GM19395 (cell line): ENCODE data around the gene ASIC3.
A peak's percentile ranks its signal among the peaks of the same experiment; 100 is the strongest.

ENCODE experiments used
- ATAC-seq: cut with Tn5 transposase; IDR thresholded peaks from one replicate; pipeline ENCODE4 v1.9.1; 2021; ENCODE audit warnings: mild to moderate bottlenecking, moderate library complexity; ENCODE audit not compliant: unreplicated experiment

The ASIC3 gene

DNA sequence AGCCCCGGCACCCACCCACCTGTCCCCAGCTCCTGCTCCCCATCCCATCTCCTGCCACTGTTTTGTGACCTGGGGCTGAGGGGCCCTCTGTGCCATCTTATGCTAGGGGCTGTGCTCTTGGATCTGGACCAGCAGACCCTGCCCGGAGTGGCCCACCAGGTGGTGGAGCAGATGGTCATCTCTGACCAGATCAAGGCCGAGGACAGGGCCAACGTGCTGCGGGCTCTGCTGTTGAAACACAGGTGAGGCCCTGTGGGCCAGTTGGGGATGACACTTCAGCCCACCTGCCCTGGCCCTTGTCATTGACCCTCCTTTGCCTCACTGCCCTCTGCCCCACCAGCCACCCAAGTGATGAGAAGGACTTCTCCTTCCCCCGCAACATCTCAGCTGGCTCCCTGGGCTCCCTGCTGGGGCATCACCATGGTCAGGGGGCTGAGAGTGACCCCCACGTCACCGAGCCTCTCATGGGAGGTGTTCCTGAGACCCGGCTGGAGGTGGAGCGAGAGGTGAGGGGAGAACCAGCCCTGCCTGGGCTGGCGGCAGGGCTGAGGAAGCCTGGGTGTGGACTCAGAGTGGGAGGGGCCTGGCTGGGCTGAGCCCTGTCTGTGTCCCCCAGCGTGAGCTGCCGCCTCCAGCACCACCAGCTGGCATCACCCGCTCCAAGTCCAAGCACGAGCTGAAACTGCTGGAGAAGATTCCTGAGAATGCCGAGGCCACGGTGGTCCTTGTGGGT, 21.7 kb downstream of the ASIC3 start:
- ATAC-seq: no peak

DNA sequence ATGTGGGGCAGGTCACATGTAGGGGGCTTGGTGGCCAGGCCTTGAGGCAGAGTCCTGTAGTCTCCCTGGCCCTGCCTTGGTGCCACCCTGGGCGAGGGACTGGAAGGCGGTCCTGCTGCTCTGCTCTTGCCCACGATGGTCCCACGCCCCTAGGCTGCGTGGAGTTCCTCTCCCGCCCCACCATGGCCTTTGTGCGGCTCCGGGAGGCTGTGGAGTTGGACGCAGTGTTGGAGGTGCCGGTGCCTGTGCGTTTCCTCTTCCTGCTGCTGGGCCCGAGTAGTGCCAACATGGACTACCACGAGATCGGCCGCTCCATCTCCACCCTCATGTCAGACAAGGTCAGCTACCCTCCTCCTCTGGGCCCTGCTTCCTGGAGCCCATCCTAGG, 22.2 kb downstream of the ASIC3 start:
- ATAC-seq: no peak

DNA sequence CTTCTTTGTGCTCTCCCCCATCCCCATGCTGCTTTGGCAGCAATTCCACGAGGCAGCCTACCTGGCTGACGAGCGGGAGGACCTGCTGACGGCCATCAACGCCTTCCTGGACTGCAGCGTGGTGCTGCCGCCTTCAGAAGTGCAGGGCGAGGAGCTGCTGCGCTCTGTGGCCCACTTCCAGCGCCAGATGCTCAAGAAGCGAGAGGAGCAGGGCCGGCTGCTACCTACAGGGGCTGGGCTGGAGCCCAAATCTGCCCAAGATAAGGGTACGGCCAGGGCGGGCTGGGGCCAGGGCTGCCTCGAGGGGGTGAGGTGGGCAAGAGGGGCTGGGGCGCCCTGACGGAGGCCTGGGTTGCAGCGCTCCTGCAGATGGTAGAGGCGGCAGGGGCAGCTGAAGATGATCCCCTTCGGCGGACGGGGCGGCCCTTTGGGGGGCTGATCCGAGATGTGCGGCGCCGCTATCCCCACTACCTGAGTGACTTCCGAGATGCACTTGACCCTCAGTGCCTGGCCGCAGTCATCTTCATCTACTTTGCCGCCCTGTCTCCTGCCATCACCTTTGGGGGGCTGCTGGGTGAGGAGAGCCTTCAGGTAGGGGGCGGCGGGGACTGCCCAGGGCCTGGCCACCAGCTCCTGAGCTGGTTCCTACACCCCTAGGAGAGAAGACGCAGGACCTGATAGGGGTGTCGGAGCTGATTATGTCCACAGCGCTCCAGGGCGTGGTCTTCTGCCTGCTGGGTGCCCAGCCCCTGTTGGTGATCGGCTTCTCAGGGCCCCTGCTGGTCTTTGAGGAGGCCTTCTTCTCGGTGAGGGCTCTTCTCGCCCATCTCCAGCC, 22.9 kb downstream of the ASIC3 start:
- no peak for ATAC-seq

DNA sequence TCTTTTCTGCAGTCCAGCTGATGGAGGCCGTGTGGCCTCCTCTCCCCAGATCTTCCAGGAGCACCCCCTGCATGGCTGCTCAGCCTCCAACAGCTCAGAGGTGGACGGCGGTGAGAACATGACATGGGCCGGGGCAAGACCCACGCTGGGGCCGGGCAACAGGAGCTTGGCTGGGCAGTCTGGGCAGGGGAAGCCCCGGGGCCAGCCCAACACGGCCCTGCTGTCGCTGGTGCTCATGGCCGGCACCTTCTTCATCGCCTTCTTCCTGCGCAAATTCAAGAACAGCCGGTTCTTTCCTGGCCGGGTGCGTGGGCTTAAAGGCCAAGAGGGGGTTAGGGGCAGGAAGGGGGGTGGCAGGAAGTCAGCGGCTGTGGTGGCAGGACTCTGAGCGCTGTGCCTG, 25.7 kb downstream of the ASIC3 start:
- no peak for ATAC-seq

DNA sequence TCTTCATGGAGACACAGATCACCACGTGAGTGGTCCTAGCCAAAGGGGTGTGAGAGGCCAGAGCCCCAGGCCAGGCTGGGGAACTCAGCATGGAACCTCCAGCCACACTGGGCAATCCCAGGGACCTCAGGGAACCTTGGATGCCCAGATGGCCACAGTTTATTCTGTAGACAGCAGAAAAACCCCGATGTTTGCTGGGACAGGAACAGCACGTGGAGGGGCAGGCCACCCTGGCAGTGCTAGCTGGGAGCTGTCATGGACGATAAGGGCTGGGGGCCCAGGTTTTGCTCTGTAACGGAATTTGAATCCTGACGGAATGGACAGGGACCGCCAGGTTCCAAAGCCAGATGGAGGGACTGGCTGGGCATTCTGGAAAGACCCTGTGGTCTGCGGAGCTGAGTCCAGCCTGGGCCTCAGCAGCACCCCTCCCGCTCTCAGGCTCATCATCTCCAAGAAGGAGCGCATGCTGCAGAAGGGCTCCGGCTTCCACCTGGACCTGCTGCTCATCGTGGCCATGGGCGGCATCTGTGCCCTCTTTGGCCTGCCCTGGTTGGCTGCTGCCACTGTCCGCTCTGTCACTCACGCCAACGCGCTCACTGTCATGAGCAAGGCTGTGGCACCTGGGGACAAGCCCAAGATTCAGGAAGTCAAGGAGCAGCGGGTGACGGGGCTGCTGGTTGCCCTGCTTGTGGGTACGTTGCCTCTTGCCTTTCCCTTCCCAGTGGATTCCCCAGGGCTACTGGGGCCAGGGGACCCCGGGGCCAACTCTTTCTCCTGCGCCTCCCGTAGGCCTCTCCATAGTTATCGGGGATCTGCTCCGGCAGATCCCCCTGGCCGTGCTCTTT, 26.7 kb downstream of the ASIC3 start:
- no peak for ATAC-seq

DNA sequence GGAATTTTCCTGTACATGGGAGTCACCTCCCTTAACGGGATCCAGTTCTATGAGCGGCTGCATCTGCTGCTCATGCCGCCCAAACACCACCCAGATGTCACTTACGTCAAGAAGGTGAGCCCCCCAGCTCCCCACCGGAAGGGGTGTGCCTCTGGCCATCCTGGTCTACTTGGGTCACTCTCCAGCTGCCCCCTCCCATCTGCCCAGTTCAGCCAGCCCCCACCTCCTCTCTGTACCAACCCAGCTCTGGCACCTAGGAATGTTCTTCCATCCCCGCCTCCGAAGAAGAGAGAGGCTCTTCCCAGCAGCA, 27.3 kb downstream of the ASIC3 start:
- ATAC-seq: no peak

DNA sequence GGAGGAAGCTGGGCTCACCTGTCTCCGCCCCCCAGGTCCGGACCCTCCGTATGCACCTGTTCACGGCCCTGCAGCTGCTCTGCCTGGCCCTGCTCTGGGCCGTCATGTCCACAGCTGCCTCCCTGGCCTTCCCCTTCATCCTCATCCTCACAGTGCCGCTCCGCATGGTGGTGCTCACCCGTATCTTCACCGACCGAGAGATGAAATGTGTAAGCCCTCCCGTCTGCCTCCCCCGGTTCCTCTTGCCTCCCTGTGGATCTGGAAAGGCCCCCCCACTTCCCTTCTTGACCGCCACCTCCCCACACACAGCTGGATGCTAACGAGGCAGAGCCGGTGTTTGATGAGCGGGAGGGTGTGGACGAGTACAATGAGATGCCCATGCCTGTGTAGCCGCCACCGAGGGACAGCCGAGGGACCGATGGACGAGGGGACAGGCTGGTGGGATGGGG, 27.7 kb downstream of the ASIC3 start:
- ATAC-seq: no peak

DNA sequence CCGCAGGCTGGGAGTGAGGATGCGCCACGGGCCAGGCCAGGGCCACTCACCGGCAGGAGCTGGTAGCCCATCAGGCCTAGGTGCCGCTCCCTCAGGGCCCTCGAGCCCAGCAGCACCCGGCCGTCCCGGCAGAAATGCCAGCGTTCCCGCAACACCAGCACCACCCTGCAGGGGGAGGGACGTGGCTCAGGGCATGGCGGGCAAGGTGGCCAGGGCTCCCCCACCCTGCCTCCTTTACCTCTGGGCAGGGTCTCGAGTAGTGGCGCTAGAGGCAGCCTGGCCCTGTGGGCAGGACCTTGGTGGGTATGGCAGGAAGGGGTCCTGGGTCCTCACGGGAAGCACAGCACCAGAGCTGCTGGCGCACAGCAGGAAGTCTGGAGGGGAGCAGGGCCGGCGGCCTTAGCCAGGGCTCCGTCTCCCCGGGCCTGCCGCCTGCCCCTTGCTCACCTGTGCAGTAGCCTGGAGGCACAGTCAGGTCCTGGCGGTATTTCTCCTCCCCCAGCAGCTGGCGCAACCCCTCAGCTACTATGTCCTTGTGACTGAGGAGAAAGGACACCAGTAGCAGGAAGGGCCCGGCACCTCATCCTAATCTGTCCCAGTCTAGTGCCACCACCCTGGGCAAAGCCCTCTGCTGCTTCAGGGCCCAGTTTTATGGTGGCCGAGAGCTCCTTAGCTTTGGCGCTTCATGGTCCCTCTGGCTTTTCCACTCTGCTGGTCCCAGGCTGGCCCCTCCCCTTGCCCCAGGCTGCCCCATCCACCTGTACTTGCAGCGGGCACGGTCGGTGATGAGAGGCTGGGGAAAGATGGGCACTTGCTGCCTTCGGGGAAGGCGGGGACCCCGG, 28.8 kb downstream of the ASIC3 start:
- no peak for ATAC-seq

DNA sequence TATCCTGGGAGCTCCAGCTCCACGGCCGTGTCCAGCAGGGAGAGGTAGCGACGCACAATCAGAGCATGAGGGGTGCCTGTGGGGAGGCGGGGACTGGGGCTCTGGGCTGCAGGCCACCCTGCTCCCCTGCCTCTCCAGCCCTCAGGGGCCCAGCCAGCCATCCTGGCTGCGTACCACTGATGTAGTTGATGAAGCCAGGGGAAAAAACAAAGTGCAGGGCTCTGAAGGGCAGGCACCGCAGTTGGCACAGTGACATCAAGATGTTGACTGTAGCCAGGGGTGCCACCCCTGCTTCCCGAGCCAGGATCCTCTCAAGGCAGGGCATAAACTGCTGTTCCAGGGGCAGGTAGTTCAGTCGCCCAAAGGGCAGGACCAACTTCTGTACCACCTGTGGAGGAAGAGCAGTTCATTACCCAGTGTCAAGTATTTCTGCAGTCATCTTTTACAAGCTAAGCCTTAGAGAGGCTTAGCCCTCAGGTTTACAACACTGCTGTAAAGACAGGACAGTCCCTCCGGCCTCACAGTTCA, 29.4 kb downstream of the ASIC3 start:
- ATAC-seq: no peak

DNA sequence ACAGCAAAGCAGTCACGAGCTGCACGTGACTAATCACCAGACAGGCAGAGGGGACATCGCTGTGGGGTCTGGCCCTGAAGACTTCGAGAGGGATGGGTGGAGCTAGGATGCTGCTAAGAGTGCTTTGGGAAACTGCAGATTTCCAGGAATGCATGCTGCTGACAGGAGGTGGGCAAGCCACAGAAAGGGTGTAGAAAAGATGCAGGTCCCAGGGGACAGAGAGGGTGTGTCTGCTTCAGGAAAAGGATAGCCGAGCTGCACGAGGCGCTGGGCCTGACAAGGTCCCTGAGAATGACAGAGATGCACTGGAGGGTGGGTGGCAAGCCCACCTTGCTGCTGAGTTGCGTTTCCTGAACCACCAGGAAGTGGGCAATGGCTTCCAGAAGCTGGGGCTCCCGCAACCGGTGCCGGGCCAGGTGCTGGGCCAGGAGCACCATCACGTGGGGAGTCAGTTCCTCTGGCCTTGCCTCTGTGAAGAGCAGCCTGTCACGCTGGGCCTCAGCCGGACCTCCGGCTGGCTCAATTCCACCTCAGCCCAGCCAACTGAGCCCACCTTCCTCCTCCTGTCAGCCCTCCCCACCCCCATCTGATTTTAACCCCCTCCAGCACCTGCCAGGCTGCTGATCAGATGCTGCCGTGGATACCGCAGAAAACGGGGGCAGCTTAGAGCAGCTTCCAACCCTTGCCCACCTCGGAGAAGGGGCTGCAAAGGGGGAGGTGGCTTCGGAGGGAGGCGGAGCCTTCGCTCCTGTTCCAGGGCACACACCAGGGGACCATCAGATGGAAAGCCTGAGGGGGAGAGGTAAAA, 30.1 kb downstream of the ASIC3 start:
- no peak for ATAC-seq

DNA sequence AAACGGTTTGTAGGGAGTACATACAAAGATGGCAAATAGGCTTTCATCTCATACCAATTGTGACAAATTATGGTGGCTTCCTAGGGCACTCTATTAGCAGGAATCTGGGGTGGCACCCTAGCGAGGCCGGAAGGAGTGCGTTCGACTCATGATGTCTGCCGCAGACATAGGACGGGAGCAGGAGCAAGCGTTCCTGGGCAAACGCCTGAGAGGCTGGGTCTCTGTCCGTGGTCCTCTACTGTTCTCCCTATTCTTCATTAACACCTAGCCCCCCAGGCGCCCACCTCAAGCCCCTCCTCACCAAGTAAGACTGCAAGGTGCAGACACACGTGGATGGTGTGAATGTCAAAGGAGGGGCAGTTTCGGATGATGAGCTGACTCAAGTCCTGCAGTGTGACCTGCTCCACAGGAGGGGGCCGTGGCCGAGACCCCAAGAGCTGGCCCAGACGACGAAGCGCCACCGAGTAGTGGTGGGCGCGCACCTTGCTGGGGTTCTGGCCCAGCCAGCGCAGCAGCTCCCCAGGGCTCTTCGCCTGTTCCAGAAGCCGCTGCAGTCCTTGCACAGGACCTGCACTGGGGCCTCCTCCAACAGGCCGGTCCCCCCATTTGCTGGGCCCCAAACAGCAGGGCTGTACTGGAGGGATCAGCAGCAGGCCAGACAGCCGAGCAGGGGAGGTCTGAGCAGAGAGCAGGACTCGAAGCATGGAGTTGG, 31.0 kb downstream of the ASIC3 start:
- ATAC-seq: no peak

DNA sequence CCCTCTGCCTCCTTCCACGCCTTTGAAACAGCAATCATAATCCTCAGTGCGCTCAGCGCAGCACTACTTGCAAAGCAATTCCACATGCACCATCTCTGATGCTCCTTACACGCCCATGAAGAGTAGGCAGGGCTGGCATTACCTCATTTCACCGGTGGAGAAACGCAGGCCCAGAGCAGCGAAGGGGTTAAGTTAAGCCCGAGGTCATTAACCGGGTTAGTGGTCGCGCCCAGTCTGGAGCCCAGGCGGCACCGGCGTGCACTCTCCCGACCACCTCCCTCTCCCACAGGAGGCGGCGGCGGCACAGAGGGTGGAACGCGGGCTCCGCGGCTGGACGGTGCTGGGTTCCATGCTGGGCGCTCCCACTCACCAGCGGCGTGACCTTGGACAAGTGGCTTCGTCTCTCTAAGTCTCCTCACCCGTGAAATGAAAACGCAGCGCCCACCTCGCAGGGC, 31.8 kb downstream of the ASIC3 start:
- ATAC-seq: peak; percentile 4

DNA sequence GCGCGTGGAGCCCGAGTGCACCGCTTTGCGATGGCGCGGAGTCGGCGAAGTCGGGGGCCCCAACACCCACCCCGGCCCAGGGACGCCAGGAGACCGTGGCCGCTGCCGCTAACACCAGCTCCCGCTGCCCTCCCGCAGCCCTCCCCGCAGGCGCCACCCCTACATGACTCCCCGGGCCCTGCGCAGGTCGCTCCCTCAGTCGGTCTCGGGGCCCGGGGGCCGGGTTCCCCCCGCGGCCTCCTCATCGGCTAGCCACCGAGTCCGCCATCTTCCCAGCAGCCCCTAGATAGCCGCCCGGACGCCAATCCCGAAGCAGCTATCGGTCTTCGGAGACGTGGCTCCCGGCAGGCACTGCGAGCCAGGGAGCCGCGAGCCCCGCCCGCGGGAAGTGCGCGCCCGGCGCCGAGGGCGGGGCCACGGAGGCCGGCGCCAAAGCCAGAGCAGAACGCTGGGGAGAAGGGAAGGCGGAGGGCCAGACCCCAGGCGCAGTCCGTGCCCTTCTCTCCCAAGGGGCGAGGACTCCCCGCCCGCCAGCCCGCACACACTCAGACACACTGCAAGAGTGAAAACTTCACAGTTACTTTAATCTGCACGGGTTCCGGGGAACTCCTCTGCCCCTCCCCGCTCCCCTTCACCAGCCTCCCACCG, 32.3 kb downstream of the ASIC3 start, which contains the start of gene FASTK:
Gene FASTK, minus strand, starts transcription at position 288 of the 648 bp plus-strand sequence. Its CDS starts 43 bp downstream, at position 245.
- peak; percentile 73 for ATAC-seq

DNA sequence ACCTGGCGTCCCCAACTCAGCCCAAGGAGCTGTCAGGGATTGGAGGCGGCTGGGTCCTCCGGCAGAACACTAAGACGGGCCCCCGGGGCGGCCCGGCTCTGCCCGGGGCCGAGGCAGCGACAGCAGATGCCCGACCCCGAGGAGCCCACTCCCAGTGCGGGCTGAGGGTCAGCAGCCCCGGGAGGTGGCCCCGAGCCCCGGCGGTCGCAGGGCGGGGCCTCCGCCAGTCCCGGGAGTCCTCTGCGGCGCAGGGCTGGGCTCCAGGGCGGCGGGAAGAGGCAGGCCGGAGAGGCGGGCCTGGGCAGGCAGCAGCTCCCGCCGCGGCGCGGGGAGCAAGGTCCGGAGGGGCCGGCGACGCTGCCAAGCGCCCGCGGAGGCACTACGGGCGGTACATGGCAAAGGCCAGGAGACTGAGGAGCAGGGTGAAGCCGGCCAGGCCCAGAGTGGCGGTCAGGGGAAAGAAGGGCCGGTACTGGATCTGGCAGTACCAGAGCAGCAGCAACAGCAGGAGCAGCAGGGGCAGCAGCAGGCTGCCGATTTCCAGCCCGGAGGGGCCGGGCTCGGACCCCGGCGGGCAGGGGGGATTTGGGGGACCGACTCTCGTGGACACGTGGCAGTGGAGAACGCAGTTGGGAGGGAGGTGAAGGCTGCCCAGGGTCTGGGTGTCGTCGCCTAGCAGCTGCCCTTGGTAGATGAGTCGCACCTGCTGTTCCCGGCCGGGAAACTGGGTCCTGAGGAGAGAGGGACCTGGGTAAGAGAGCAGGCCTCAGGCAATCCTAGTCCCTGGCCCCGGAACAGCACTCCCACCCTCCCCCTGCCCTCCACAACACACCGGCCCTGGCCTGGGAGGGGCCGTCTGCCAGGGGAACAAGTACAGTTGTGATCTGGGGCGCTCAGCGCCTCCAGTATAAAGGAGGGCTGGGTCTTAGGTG, 33.1 kb downstream of the ASIC3 start:
- ATAC-seq: no peak

DNA sequence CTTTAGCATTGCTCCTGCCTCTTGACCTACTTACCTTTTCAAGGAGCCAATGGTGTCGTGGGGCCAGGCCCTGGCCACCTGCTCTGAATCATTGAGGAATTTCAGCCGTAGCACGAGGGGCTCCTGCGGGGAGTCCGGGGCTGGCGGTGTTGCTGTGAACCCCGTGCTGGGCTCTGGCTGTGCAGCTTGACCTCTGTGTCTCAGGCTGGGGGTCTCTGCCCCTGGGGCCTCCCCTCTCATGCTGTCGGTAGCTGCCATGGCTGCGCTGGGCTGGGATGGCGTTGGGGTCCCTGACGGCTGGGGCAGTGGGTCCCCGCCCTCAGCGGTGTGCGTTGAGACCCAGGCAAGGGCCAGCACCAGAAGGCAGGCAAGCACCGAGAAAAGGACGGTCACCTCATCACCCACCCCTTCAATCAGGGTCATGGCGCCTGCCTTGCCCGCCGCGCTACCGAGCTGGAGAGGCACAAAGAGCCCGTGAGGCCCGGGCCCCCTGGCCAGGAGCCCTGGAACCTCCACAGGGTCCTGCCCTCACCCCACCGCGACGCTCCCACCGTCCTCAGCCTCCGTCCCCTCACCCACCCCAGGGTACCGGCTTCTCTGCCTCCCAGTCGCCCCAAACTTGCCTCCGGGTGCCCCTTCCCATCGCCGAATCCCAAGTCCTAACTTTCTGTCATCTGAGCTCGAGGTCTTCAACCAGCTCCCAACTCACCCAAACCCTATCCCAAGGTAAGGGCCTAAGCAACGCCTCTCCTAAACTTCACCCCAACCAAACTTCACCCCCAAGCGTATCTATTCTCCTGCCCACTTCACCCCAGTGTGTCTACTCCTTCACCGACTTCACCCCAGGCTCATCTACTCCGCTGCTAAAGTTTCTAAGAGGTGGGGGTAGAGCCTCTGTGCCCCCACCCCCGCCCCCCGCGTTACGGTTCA, 34.1 kb downstream of the ASIC3 start:
- no peak for ATAC-seq
